Activated CD8-positive, alpha-beta memory T cell treated with anti-CD3 and anti-CD28 coated beads for 36 hours (primary cell): ENCODE results near the gene RPS3A. TPM values are rescaled to one million over a fixed set of nuclear protein-coding genes. Genes with fewer than 3 reads are reported as not detected.
"Not testable (repeated sequence)": the region's sequence is repeated elsewhere in the genome, so short reads cannot be mapped to it uniquely, and the experiment has no call there.

Source experiments
- CTCF ChIA-PET: fragments of 350-600 bp; sonication (Branson Sonifier 250); formaldehyde crosslinking; loops from one replicate; lab custom pipeline; 2021; ENCODE audit warnings: antibody characterized with exemption; lab: Charles Lee
- POLR2A ChIA-PET: fragments of 350-600 bp; sonication (Branson Sonifier 250); formaldehyde crosslinking; loops from one replicate; lab custom pipeline; 2021; ENCODE audit warnings: antibody characterized with exemption; lab: Charles Lee
- total RNA-seq, 2 experiments: library from RNA; stranded (reverse); gene quantifications; one replicate each; pipeline ENCODE4 v1.2.3, GENCODE V29; 2021

The RPS3A gene
- 1,000 to 10,000 TPM; 2,617 to 2,664 TPM for total RNA-seq

- CTCF ChIA-PET: interaction anchor here (0.7 to 1.4 kb wide), 4 partner anchors 11 to 81 kb away, joined by 3 to 4 read pairs (median 3); no protein-coding TSS in a partner anchor
- POLR2A ChIA-PET: interaction anchor here (0.6 to 3.3 kb wide), 6 partner anchors 10 to 1359 kb away, joined by 3 to 16 read pairs (median 3); partner anchors contain the start of gene LRBA
These were observed at the start of gene RPS3A for GRCh38 chr4:151099229-151099975. Gene RPS3A (plus strand): TSS chr4:151099628. CDS start chr4:151099653, 25 bp downstream.

- ChIA-PET POLR2A (no interaction called here), CTCF (no interaction called here)
These were observed 46.6 kb upstream of the RPS3A start for GRCh38 chr4:151052785-151053184.

GRCh38 chr4:151055539-151055938 lies 43.9 kb upstream of the RPS3A start:
- POLR2A ChIA-PET: no interaction called here
- CTCF ChIA-PET: no interaction called here

- POLR2A ChIA-PET, CTCF ChIA-PET: not testable (repeated sequence)
These were observed 36.3 kb upstream of the RPS3A start for GRCh38 chr4:151063143-151063542.

GRCh38 chr4:151067316-151067970 lies 32.0 kb upstream of the RPS3A start:
- POLR2A ChIA-PET: interaction anchor here (0.6 kb wide), 1 partner anchor 42 kb away, joined by 3 read pairs; no protein-coding TSS in a partner anchor

GRCh38 chr4:151074416-151074916 lies 25.0 kb upstream of the RPS3A start:
- CTCF ChIA-PET: interaction anchor here (0.6 to 0.9 kb wide), 2 partner anchors 9 to 707 kb away, joined by 3 to 6 read pairs; no protein-coding TSS in a partner anchor
- POLR2A ChIA-PET: no interaction called here

More at GRCh38 chr4:151067316-151067970, 32.0 kb upstream of the RPS3A start:
- CTCF ChIA-PET: interaction anchor here (1.4 kb wide), 1 partner anchor 31 kb away, joined by 3 read pairs; no protein-coding TSS in a partner anchor

- CTCF ChIA-PET: interaction anchor here (1.0 kb wide), 1 partner anchor 31 kb away, joined by 4 read pairs; no protein-coding TSS in a partner anchor
These were observed 21.4 kb upstream of the RPS3A start for GRCh38 chr4:151077978-151078377.

GRCh38 chr4:151087467-151087866 lies 12.0 kb upstream of the RPS3A start:
- CTCF ChIA-PET: no interaction called here
- POLR2A ChIA-PET: no interaction called here

More at GRCh38 chr4:151077978-151078377, 21.4 kb upstream of the RPS3A start:
- POLR2A ChIA-PET: not testable (repeated sequence)

GRCh38 chr4:151091047-151091446 lies 8.4 kb upstream of the RPS3A start:
- POLR2A ChIA-PET: interaction anchor here (0.6 kb wide), 1 partner anchor 61 kb away, joined by 3 read pairs; no protein-coding TSS in a partner anchor
- CTCF ChIA-PET: no interaction called here

- POLR2A ChIA-PET: no interaction called here
- CTCF ChIA-PET: no interaction called here
These were observed 6.9 kb upstream of the RPS3A start for GRCh38 chr4:151092488-151092887.

GRCh38 chr4:151093203-151093602 lies 6.2 kb upstream of the RPS3A start:
- POLR2A ChIA-PET: no interaction called here

GRCh38 chr4:151094290-151094751 lies 5.1 kb upstream of the RPS3A start:
- POLR2A ChIA-PET: no interaction called here
- CTCF ChIA-PET: no interaction called here

More at GRCh38 chr4:151093203-151093602, 6.2 kb upstream of the RPS3A start:
- CTCF ChIA-PET: no interaction called here

- POLR2A ChIA-PET: no interaction called here
- CTCF ChIA-PET: no interaction called here
These were observed 4.3 kb upstream of the RPS3A start for GRCh38 chr4:151095142-151095541.

- CTCF ChIA-PET: no interaction called here
- POLR2A ChIA-PET: interaction anchor here (3.3 kb wide), 1 partner anchor 82 kb away, joined by 16 read pairs; the partner anchor contains the start of gene LRBA
These were observed 1.7 kb upstream of the RPS3A start for GRCh38 chr4:151097759-151098158.

GRCh38 chr4:151098979-151099228 lies 524 bp upstream of the RPS3A start:
- POLR2A ChIA-PET: interaction anchor here (0.7 to 3.3 kb wide), 3 partner anchors 83 to 279 kb away, joined by 3 to 16 read pairs (median 4); partner anchors contain the start of gene LRBA
- CTCF ChIA-PET: interaction anchor here (0.7 to 1.4 kb wide), 5 partner anchors 11 to 80 kb away, joined by 3 to 4 read pairs (median 3); no protein-coding TSS in a partner anchor

- POLR2A ChIA-PET: interaction anchor here (1.1 to 3.3 kb wide), 2 partner anchors 10 to 84 kb away, joined by 3 to 16 read pairs; partner anchors contain the start of gene LRBA
- CTCF ChIA-PET: interaction anchor here (1.0 to 1.4 kb wide), 2 partner anchors 17 to 70 kb away, joined by 3 to 4 read pairs; no protein-coding TSS in a partner anchor
These were observed 569 bp downstream of the RPS3A start for GRCh38 chr4:151099976-151100417.

- ChIA-PET POLR2A (interaction anchor here (1.1 to 3.3 kb wide), 2 partner anchors 9 to 85 kb away, joined by 3 to 16 read pairs; partner anchors contain the start of gene LRBA), CTCF (interaction anchor here (1.0 kb wide), 1 partner anchor 71 kb away, joined by 3 read pairs; no protein-coding TSS in a partner anchor)
These were observed 1.1 kb downstream of the RPS3A start for GRCh38 chr4:151100531-151100930.

GRCh38 chr4:151103758-151104157 lies 4.3 kb downstream of the RPS3A start:
- ChIA-PET CTCF (no interaction called here), POLR2A (no interaction called here)

- ChIA-PET POLR2A (interaction anchor here (0.6 kb wide), 1 partner anchor 8 kb away, joined by 6 read pairs; no protein-coding TSS in a partner anchor), CTCF (no interaction called here)
These were observed 5.2 kb downstream of the RPS3A start for GRCh38 chr4:151104621-151105020.
